ENCODE results near the gene CDH23. TPM values are rescaled to one million over a fixed set of nuclear protein-coding genes. Genes with fewer than 3 reads are reported as not detected.
A peak's percentile ranks its signal among the peaks of the same experiment; 100 is the strongest.

The CDH23 gene
- total RNA-seq, 2 donors from 2014 or later, result 3.9 to 74.8 TPM

DNA sequence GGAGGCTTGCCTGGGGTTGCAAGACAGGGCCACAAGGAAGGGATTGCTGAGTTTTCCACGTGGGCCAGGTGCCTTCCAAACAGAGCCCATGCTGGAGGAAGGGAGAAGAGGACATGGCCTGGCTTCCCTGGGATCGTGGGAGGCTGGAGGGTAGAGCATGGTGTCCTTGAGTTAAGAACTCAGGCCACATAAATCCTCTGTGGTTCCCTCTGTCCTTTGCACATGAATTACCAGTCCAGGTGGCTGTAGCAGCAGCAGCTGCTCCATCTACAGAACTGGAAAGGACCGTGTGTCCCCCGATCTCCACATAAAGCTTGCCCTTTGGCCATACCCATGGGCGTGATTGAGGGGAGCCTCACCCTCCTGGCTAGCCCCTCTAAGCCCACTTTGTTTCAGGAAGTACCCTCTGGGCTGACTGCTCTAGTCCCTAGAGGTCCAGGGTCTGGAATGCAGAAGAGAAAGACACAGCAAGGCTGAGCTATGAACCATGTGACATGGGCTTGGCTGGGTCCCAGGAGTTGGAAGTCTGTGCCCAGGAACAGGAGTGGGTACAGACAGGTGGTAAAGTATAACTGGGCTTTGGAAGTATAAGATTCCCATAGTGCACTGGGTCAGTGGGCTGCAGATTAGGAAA lies 237.9 kb downstream of the CDH23 start:
- Histone ChIP-seq H3K4me1 (replicated peaks) (peaks cover 3% of the 10 kb centered on the region), H3K27ac (no peak overlapping the region), H3K36me3 (no peaks in the 10 kb centered on the region), H3K27me3 (replicated peaks; ENCODE audit: insufficient read depth) (no peaks in the 10 kb centered on the region), H3K9me3 (no peaks in the 10 kb centered on the region), H3K4me3 (no peak overlapping the region)
- 71% methylated on average over 5 of the region's 5 CpGs for WGBS
- intact Hi-C loops (cut with DNase I), result no loop called here
- peak; percentile 76 for DNase-seq (ENCODE audit: low spot score)
- TF ChIP-seq POLR2AphosphoS5 (IDR thresholded peaks at IDR 0.05) (peak; percentile 59), POLR2A (IDR thresholded peaks at IDR 0.05) (no peak)
- TF ChIP-seq, protein P1, sequence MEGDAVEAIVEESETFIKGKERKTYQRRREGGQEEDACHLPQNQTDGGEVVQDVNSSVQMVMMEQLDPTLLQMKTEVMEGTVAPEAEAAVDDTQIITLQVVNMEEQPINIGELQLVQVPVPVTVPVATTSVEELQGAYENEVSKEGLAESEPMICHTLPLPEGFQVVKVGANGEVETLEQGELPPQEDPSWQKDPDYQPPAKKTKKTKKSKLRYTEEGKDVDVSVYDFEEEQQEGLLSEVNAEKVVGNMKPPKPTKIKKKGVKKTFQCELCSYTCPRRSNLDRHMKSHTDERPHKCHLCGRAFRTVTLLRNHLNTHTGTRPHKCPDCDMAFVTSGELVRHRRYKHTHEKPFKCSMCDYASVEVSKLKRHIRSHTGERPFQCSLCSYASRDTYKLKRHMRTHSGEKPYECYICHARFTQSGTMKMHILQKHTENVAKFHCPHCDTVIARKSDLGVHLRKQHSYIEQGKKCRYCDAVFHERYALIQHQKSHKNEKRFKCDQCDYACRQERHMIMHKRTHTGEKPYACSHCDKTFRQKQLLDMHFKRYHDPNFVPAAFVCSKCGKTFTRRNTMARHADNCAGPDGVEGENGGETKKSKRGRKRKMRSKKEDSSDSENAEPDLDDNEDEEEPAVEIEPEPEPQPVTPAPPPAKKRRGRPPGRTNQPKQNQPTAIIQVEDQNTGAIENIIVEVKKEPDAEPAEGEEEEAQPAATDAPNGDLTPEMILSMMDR (IDR thresholded peaks at IDR 0.05), result no peak

DNA sequence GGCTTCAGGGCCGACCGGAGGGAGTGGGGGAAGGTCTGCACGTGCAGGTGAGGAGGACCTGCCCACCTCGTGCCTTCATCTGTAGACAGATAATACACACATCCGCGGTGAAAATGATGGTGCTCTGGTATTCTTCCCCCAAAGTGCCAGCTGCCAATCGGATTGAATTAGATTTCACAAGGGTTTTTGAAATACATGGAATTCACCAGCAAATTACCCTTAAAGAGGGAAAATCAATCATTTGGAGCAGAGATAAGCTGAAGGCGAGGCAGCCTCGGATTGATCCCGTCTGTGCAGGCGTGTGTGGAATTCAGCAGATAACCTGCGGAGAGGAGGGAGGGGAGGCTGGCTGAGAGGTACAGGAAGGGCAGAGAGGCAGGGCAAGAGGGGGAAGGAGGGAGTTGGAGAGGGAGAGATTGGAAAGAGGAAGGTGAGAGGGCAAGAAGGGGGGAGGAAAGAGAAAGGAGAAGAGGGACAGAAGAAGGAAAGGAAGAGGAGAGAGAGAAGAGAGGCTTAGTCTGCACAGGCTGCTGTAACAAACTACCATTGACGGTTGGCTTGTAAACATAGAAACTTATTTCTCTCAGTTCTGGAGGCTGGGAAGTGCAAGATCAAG lies 238.6 kb downstream of the CDH23 start:
- no peaks in the 10 kb centered on the region for H3K36me3 ChIP-seq
- no peak overlapping the region for H3K4me3 ChIP-seq
- DNase-seq (ENCODE audit: low spot score), result no peak
- WGBS, result 57% methylated on average over 13 of the region's 13 CpGs
- TF ChIP-seq POLR2AphosphoS5 (IDR thresholded peaks at IDR 0.05) (no peak), POLR2A (IDR thresholded peaks at IDR 0.05) (no peak)
- TF ChIP-seq, protein P1 (IDR thresholded peaks at IDR 0.05), result no peak
- no peaks in the 10 kb centered on the region for H3K9me3 ChIP-seq
- intact Hi-C loops (cut with DNase I), result no loop called here
- no peaks in the 10 kb centered on the region for H3K27me3 ChIP-seq (replicated peaks; ENCODE audit: insufficient read depth)
- no peak overlapping the region for H3K27ac ChIP-seq
- peaks cover 3% of the 10 kb centered on the region for H3K4me1 ChIP-seq (replicated peaks)

DNA sequence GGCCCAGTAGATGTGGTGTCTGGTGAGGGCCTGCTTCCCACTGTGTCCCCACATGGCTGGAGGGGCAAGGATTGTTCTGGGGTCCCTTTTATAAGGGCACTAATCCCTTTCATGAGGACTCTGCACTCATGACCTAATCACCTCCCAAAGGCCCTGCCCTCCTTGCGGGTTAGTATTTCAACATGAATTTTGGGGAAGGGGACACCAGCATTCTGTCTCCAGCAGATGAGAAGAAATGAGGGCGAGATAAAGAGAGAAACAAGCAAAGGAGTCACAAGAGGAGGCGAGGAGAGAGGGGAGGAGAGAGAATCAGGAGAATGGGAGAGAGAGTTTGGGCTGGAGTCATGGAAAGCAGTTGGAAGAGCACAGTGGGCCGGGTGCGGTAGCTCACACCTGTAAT lies 239.1 kb downstream of the CDH23 start:
- DNase-seq (ENCODE audit: low spot score), result no peak
- whole genome bisulfite sequencing, result 93% methylated on average over 5 of the region's 5 CpGs
- no peaks in the 10 kb centered on the region for H3K9me3 ChIP-seq
- TF ChIP-seq POLR2AphosphoS5 (IDR thresholded peaks at IDR 0.05) (no peak), POLR2A (IDR thresholded peaks at IDR 0.05) (no peak)
- TF ChIP-seq, protein P1 (IDR thresholded peaks at IDR 0.05), result no peak
- no peaks in the 10 kb centered on the region for H3K27me3 ChIP-seq (replicated peaks; ENCODE audit: insufficient read depth)
- no peak overlapping the region for H3K4me3 ChIP-seq
- no peak overlapping the region for H3K27ac ChIP-seq
- peaks cover 3% of the 10 kb centered on the region for H3K4me1 ChIP-seq (replicated peaks)
- intact Hi-C loops (cut with DNase I), result no loop called here
- no peaks in the 10 kb centered on the region for H3K36me3 ChIP-seq

DNA sequence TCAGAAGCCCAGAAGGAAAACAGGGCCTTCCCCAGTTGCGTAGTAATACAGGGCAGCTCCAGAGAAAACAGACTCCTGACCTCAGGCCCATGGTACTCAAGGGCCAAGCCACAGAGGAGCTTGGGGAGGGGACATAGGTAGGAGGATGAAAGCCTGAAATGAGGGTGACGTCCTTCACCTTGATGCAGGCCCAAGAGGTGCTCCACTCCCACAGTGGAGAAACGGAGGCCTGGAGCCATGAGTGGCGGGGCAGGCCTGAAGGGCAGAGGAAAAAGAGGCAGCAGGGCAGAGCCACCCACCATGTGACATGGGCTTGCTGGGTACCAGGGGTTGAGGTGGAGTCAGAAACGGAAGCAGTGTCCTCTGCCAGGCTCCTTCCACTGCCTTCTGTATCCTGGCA lies 239.9 kb downstream of the CDH23 start:
- intact Hi-C loops (cut with DNase I), result no loop called here
- no peaks in the 10 kb centered on the region for H3K27me3 ChIP-seq (replicated peaks; ENCODE audit: insufficient read depth)
- no peak overlapping the region for H3K27ac ChIP-seq
- H3K4me1 ChIP-seq (replicated peaks), result peaks cover 3% of the 10 kb centered on the region
- H3K36me3 ChIP-seq, result no peaks in the 10 kb centered on the region
- H3K9me3 ChIP-seq, result no peaks in the 10 kb centered on the region
- no peak overlapping the region for H3K4me3 ChIP-seq
- DNase-seq (ENCODE audit: low spot score), result no peak
- TF ChIP-seq, protein P1 (IDR thresholded peaks at IDR 0.05), result no peak
- TF ChIP-seq POLR2AphosphoS5 (IDR thresholded peaks at IDR 0.05) (no peak), POLR2A (IDR thresholded peaks at IDR 0.05) (no peak)
- WGBS, result 98% methylated on average over 5 of the region's 5 CpGs

DNA sequence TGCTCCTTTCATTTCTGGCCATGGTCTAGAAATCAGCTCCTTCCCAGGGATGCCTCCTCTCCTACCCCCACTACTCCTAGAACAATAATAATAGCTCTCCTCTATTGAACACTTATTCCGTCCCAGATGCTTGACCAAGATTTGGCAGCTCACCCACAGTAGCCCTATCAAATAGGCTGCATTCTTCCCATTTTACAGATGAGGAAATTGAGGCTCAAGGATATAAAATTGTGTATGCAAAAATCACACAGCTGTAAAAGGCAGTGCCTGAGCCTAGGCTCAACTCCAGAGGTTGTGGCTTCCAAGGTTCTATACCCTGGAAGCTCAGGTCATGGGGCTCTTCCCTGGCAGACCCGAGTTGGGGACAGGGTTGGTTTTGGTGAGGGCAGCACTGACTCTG lies 240.6 kb downstream of the CDH23 start:
- Histone ChIP-seq H3K36me3 (no peaks in the 10 kb centered on the region), H3K9me3 (no peaks in the 10 kb centered on the region), H3K27me3 (replicated peaks; ENCODE audit: insufficient read depth) (no peaks in the 10 kb centered on the region), H3K4me1 (replicated peaks) (peaks cover 3% of the 10 kb centered on the region), H3K27ac (no peak overlapping the region), H3K4me3 (no peak overlapping the region)
- intact Hi-C loops (cut with DNase I), result no loop called here
- TF ChIP-seq POLR2AphosphoS5 (IDR thresholded peaks at IDR 0.05), result no peak
- TF ChIP-seq, protein P1 (IDR thresholded peaks at IDR 0.05), result no peak
- TF ChIP-seq POLR2A (IDR thresholded peaks at IDR 0.05), result no peak
- no peak for DNase-seq (ENCODE audit: low spot score)
- 93% methylated on average over 2 of the region's 2 CpGs for WGBS
